ENCODE data around the gene MXD4.

MXD4 gene, protein sequence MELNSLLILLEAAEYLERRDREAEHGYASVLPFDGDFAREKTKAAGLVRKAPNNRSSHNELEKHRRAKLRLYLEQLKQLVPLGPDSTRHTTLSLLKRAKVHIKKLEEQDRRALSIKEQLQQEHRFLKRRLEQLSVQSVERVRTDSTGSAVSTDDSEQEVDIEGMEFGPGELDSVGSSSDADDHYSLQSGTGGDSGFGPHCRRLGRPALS

DNA sequence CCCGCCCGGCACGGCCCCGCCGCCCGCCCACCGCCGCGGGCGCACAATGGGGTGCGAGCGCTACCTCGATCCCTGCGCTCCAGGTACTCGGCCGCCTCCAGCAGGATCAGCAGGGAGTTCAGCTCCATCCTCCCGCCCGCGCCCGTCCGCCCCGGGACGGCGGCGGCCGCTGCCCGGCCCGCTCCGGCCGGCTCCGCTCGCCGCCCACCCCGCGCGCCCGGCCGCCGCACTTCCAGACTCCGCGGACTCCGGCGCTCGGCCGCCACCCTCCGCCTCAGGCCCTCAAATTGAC lies at the start of gene MXD4:
Gene MXD4, minus strand, starts transcription at position 257 of the 292 bp plus-strand sequence. Its CDS starts 129 bp downstream, at position 128.
- no peak for DNase-seq

DNA sequence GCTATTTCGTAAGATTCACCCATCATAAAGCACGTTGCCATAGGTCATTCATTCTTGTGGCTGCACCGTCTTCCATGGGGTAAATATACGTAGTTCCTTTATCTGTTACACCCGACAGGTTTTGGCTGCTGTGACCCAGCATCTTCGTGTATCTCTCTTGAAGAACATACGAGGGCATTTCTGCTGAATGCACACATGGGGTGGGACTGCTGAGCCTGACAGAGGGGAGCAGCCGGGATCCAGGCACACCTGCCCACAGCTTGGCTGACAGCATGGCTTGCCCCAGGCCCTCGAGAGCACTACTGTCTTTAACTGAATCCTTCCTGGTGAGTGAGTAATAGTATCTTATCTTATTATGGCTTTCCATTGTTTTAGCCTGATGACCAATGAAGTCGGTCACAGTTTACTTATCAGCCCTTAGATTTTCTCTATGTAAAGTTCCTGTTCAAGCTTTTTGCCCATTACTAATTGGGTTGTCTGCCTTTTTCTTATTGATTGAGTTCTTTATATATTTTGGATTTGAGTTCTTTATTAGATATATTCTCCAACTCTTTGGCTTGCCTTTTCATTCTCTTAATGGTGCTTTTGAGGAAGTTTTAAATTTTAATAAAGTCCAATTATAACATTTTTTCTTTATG lies 45.0 kb upstream of the MXD4 start:
- DNase-seq = no peak

DNA sequence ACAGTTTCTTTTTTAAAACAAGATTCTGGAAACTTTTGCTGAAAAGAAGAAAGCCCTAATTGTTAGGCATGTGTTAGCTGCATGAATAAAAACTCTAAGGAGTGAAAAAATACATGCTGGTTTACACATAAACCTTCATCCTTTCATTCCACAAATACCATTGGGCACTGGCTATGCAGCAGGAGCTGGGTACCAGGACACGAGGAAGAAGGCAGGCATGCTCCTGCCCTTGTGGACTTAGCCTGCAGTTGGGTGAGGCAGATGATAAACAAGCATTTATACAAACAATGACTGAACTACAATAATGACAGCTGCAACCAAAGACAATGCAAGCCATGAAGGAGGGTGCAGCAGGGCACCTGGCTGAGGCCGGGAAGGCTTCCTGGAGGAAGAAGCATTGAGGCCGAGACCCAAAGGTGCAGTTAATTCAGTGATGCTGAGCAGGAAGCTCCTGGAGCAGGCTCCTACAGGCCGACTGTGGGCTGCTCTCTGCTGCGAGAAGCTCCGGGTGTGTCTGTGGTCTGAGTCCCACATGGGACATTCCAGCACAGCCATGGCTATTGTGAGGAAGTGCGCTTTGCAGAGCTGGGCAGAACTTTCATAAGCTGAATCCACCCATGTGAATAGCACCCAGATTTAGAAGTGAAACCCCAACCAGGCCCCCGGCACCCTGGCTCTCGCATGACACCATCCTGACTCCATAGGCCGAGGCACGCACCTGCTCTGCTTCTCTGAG lies 44.0 kb upstream of the MXD4 start:
- DNase-seq = no peak

DNA sequence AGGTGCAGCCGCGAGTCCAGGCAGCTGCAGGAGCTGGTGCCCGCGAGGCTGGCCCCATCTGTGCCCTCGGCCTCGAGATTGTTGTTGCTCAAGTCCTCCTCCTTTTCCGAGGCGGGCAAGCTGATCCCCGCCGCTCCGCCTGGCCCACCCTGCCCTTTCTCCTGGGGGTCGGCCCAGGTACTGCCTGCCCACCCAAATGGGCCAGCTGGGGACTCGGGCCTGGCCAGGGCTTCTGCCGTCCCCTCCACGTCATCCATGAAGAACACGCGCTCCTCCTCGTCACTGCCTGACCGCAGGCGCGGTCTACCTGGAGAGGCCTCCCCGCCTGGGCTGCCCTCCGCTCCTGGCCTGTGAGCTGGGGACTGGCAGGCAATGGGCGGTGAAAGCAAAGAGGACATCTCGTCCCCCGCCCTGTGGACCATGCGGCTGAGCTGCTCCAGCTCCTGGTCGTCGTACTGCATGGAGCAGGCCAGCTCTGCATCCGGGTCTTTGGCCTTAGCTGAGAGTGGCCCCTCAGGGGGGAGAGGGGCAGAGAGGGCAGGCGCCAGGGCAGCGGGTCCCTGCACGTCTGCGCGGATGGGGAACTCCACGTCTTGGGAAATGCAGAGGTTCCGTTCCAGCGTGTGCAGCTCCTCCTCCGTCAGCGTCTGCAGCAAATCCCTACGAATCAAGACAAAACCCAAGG lies 43.1 kb upstream of the MXD4 start:
- no peak for DNase-seq

DNA sequence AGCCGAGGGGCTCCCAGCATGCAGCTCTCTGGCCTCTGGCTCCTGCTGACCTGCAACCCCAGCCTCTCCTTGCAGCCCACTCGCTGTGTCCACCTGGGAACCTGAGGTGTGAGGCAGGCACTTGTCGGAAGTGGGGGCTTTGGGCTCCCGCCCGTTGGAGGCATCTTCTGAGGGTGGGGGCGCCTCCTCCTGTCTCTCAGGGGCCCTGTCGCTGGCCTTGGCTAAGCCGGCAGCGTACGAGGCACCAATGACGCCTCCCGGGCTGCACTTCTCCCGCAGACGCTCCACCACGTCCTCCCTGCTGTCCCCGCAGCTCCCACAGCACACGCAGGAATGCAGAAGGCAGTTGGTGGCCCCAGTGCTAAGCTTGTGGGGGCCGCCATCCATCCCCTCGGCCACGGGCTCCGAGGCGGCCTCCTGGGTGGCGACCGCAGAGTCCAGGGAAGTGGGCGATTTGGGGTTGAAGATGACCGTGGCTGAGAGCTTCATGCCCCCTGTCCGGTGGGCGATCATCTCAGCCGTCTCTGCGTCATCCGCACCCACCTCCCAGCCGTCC lies 42.5 kb upstream of the MXD4 start:
- no peak for DNase-seq

DNA sequence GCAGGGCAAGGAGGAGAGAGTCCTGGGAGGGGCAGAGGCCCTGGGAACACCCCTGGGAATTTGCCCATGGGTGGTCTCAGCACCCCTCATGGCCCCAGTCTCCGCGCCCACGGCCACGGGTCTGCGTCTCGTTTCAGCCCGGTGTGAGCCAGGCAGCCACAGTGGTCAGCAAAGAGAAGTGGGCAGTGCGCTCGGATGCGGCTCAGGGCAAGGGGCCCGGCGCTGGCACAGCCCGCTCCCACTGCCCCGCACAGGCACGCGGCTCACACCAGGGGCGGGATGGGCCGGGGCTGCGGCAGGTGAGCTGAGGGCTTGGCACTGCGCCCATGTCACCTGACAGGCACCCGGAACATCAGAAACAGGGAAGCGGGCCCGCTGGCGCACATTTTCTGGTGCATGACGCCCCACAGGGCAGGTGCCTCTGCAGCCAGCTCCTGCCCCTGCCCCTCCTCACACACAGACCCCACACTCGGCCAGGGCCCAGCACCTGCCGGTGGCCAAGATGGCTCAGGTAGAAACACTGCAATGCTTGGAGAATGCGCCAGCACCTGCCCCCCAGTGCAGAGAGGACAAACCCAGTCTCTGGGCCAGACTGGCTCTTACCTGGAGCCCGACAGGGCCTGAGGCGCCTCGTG lies 41.9 kb upstream of the MXD4 start:
- DNase-seq = no peak

DNA sequence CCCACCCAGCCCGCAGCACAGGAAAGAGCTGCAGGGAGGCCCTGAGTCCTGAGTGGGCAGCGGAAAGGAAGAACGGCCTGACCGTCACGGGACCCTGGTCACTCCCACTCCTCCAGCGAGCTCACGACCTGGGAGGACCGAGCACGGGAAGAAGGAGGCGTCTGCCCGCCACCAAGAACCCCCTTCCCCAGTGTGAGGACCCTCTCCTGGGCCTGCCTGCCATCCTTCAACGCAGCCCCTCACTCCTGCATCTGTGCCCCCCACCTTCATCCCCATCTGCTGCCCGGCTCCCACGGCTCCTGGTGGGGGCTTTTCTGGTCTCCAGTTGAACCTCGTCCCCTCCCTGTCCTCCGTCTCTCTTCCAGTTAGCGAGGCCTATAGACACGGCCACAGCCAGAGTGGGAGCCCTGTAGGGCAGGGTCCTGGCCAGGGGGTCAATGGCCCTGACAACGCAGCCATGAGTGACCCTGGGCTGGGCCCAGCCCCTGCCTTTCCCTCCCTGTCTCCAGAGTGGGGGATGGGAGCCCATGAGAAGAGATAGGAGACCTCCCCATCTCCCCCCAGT lies 41.3 kb upstream of the MXD4 start:
- DNase-seq = no peak

DNA sequence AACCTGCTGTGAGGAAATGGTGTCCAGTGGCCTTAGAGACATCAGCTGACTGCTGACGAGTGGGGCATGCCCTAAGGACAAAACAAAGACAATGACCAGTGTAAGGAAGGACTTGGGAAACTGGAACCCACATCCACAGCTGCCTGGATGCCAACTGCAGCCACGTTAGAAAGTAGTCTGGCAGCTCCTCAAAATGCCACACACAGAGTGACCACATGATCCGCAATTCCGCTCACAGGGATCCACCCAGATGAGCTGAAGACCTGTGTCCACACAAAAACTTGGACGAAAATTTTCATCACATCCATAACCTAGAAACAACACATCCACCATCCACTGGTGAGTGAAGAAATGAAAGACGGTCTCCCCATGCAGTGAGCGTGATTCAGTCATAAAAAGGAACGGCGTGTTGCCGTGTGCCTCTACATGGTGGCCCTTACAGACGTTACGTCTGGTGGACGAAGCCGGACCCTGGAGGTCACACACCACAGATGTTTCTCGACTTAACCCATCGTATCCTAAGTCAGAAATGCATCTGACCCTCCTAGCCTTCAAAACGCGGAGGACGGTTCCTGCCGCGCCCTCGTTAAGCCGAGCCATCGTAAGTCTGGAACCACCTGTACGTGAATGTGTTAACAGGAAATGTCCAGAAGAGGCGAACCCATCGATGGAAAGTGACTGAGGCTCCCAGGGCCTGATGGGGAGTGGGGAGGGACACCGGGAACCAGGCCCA lies 40.6 kb upstream of the MXD4 start:
- no peak for DNase-seq

DNA sequence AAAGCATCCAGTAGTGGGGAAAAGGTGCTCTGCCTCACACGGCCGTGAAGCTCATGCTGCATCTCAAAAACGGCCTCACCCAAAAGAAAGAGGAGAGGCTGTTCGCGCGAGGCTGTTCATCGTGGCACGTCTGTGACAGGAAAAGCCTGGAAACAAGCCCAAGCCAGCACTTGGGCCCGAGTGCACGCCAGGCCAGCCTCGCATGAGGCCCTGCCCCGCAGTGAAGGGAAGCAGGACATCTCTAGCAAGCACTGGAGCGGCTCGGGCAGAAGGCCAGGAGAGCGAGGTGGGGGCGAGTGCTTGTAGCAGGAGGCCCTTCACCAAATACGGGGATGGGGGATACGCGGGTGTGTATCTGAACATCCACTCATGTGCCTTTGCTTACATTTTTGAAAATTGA lies 39.9 kb upstream of the MXD4 start:
- no peak for DNase-seq

DNA sequence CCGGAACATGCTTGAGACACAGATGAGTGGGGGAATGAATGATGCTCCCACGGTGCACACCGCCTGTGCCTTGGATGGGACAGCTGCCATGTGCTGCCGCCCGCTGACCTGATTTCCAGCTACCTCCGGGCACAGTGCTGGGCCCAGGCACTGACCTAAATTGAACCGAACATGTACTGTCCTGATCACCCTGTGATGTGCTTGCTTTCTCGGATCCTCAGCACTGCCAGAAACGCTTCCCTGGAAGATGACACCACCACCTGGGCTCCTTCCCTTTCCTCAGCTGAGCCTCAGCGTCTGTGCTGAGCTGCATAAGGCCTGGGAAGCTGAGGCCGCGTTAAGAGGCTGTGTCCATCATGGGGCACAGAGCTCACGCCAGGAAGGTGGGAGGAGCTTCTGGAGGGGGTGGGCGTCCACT lies 39.3 kb upstream of the MXD4 start:
- DNase-seq = no peak

DNA sequence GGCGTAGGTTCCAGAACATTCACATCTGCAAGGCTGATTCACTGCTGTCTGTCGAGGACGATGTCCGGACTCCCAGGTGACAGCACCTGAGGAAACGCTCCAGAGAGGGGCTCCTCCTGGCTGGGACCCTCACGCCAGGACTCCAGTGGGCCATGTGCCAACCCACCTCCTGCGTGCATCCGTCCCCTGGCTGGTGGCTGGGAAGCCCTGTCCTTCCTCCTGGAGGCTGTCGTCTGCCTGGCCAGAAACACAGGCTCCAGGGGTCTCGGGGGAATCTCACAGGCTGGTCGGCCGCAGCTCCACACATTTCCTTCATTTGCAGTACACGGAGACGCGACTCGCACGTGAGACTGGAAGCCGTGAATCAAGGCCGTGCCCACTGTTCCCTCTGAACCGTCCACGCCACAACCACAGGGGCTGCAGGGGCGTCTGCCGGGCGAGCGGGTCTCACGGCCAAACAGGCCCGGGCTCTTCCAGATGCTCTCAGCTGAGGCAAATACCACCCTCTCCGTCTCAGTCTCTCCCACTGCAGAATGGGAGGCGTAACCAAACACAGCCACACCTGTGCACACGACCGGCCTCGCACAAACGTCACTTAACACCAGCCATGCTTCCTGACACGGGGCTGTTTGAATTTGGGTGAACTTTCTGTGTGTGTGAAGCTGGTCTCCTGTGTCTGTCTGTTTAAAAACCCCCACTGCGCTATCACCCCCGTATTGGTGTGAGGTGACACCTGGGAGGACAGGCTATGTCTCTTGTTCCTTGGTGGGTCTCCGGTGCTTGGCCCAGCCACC lies 38.7 kb upstream of the MXD4 start:
- DNase-seq = no peak

DNA sequence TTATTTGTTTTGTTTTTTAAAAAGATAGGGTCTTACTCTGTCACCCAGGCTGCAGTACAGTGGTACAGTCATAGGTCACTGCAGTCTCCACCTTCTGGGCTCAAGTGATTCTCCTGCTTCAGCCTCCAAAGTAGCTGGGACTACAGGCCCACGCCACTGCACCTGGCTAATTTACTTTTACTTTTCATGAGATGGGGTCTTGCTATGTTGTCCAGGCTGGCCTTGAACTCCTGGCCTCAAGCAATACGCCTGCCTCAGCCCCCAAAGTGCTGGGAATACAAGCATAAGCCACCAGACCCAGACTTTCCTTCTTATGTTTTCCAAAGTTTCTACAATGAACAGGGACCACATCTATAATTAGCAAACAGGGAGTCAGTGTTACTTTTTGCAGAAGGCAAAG lies 37.9 kb upstream of the MXD4 start:
- no peak for DNase-seq

DNA sequence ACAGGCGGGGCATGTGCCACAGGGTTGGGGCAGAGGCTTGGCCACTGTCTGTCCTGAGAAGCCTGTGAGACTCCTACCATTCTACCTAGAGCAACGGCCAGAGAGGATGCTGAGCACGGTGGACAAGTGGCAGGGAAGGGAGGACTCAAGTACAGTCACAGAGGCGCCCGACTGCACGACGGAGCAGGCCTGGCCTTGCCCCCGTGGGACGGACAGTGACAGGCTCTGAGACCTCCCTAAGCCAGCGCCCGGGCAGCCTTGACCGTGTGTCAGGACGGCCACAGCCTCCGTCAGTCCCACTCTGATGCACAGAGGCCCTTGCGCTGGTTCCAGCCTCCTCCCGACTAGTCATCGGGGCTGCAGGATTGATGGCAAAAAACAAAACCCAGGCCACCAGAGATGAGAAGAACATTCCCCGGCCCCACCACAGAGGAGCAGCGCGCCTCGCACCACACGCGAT lies 36.7 kb upstream of the MXD4 start:
- DNase-seq = no peak

DNA sequence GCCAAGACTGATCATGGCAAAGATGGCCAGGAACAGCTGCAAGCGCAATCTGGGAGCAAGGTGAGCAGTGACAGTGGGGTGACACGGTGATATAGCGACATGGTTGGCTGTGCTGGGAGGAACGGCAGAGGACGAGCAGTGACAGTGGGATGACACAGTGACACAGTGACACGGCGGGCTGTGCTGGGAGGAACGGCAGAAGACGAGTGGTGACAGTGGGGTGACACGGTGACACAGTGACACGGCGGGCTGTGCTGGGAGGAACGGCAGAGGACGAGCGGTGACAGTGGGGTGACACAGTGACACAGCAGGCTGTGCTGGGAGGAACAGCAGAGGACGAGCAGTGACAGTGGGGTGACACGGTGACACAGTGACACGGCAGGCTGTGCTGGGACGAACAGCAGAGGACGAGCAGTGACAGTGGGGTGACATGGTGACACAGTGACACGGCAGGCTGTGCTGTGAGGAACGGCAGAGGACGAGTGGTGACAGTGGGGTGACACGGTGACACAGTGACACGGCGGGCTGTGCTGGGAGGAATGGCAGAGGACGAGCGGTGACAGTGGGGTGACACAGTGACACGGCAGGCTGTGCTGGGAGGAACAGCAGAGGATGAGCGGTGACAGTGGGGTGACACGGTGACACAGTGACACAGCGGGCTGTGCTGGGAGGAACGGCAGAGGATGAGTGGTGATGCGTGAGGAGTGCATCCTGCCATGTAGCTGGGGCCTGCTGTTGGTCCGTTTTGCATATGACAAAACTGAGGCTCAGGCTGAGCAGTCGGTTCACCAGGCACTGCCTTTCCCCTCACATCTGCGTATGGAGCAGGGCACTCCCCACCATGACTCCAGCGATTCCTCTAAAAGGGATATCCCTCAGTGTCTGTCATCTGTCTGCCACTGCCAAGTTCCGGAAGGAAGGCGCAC lies 36.0 kb upstream of the MXD4 start:
- no peak for DNase-seq

DNA sequence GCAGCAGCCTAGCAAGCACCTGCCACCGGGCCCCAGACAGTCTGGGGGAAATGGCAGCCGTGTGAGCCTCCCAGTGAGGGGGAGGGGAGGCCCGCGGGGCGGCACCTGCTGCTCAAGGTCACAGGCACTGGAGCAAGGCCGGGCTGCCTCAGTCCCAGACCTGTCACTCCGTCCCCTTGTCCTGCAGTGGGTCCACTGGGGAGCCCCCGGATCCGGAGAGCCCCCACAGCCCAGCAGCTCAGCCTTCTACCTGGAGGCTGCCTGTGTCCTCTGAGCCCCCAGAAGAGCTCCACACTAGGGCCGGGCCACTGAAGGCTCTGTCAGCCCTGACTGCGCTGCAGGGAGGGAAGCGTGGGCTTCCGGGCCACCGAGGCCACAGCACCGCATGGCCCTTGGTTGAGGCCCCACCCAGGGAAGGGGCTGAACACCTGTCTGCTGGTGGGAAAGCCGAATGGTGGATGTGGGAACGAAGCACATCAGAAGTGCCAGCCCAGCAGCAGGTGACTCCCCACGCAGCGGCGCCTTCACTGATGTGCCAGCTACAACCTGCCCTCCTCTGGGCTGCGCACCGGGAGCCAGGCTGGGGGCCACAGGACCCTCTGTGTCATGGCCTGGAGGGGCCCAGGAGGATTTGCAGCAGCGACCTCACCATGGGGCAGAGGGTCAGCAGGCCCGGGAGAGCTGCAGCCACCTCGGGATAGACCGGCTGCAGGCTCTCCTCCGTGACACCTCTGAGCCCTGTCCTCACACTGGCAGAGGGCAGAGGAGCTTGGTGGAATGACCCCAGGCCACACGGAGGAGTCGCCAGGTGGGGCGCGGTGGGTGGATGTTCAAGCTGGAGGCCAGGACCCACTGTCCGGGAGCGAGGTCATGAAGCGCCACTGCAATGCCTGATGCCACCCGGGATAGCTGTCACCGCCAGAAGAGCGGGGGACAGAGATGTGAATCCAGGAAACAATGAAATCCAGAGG lies 35.0 kb upstream of the MXD4 start:
- DNase-seq = no peak

DNA sequence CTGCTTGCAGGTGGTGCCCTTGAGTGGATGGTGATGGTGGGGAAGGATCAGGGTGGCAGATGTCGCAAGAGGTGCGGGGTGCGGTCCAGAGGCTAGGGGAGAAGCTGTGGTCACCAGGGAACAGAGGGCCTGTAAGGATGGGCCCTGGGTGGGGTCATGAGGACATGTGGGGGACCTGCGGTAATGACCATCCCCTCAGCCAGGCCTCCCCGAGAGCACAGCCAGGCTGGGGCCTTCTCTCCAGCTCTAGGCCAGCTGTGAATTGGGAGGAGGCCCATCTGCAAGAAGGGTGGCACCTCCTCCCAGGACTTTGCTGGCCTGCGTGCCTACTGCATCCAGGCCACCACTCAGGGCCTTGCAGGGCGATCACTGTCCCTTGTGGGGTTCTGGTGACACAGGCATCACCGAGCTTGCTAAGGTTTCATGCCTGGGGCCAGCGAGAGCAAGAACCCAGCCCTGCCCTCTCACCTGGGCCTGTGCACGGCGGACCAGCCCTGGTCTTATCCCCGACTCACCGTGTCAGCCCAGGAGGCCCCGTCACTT lies 34.1 kb upstream of the MXD4 start:
- no peak for DNase-seq

DNA sequence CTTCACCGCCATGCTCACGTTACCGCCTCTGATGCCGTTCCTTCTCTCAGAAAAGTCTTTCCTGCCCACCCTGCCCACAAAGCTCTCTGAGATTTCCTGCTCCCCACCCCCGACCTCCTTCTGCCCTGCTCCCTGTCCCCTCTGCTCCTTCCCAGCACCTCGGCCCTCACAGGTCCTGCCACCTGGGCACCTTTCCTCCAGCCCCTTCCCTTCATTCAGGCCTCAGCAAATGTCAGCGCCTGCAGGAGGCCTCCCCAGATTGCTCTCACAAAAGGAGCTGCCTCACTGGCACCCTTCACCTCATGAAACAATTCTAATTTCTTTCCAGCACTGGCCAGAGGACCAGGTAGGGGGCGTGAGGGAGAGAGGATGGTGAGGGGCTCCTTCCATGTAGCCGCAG lies 33.6 kb upstream of the MXD4 start:
- no peak for DNase-seq

DNA sequence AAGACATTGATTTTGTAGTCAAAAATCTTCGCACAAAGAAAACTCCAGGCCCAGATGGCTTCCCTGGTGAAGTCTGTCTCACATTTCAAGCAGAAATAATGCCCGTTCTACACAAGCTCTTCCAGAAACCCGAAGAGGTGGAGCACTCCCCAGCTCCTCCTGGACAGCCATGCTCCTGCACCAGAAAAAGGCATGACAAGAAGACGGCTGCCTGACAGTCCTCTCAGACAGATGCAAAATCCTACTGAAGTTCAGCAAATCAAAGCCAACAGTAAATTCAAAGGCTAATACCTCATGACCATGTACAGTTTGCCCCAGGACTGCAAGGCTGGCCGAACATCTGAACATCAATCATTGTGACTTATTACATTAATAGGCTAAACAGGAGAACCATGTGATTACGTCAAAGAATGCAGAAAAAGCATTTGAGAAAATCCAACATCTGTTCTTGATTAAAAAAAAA lies 30.8 kb upstream of the MXD4 start:
- no peak for DNase-seq
